GM12878 (cell line): ENCODE results near the gene CYB561A3. TPM values are rescaled to one million over a fixed set of nuclear protein-coding genes. Genes with fewer than 3 reads are reported as not detected.

Experiments used
- ATAC-seq: fragments of 200-7000 bp; cut with Tn5 transposase; 3 replicates; pipeline ENCODE4 v1.9.1; 2020; ENCODE audit warnings: mild to moderate bottlenecking, moderate library complexity
- BruUV-seq: library from RNA; stranded (reverse); fragments of 400-500 nt; replicated peaks from 2 replicates; lab custom pipeline; 2021; lab: Mats Ljungman, UMichigan
- CTCF ChIA-PET: fragments of 300-600 bp; sonication (Branson Sonifier 250); formaldehyde crosslinking; extraction: SDS; loops from one replicate; lab custom pipeline; 2021; ENCODE audit warnings: inconsistent platforms; lab: Yijun Ruan, JAX
- POLR2A ChIA-PET: fragments of 350-600 bp; formaldehyde crosslinking; extraction: SDS; loops from one replicate; lab custom pipeline; 2021; ENCODE audit warnings: inconsistent platforms; lab: Charles Lee
- RAD21 ChIA-PET: fragments of 300-600 bp; sonication (Branson Sonifier 250); formaldehyde crosslinking; loops from one replicate; lab custom pipeline; 2023; ENCODE audit warnings: antibody characterized with exemption; ENCODE audit not compliant: unreplicated experiment; lab: Charles Lee
- SMC1A ChIA-PET: fragments of 300-600 bp; sonication (Branson Sonifier 250); formaldehyde crosslinking; loops from one replicate; lab custom pipeline; 2023; ENCODE audit not compliant: unreplicated experiment, uncharacterized antibody; lab: Charles Lee
- DNase-seq: peaks from one replicate; pipeline ENCODE4 v3.0.0-alpha.2; 2011; ENCODE audit warnings: low read depth, low spot score
- FAIRE-seq: peaks from 3 replicates; lab custom pipeline; 2011; peaks lifted over from hg19 to GRCh38; lab: Jason Lieb, UNC
- H2AFZ ChIP-seq: 2 replicates; pipeline ENCODE4 v1.6.0; 2011; ENCODE audit warnings: low read depth, low read length, control low read depth; ENCODE audit not compliant: control insufficient read depth
- H3K27ac ChIP-seq: 2 replicates; pipeline ENCODE4 v1.5.1; 2011; ENCODE audit warnings: control low read depth; ENCODE audit not compliant: control insufficient read depth, insufficient read depth
- H3K27me3 ChIP-seq, 2 experiments: replicated peaks in 1 of 2; 2 replicates each; pipeline versions ENCODE4 v1.6.0 to v1.6.1; 2011; ENCODE audit warnings: low read length in 1 of 2; ENCODE audit not compliant: control insufficient read depth in 2 of 2, insufficient read depth in 2 of 2
- H3K36me3 ChIP-seq, 2 experiments: 2 replicates each; pipeline ENCODE4 v1.5.1; 2011; ENCODE audit warnings: low read length in 1 of 2; ENCODE audit not compliant: control insufficient read depth in 2 of 2, insufficient read depth in 2 of 2
- H3K4me1 ChIP-seq: 2 replicates; pipeline ENCODE4 v1.6.1; 2011; ENCODE audit warnings: mild to moderate bottlenecking, low read length, moderate library complexity, mixed read lengths; ENCODE audit not compliant: control insufficient read depth, insufficient read depth
- H3K4me2 ChIP-seq: 2 replicates; pipeline ENCODE4 v1.6.0; 2011; ENCODE audit warnings: control low read depth; ENCODE audit not compliant: control insufficient read depth, insufficient read depth
- H3K4me3 ChIP-seq: fragments of 200-600 bp; sonication (generic); 2 replicates; pipeline ENCODE4 v1.5.1; 2016
- H3K79me2 ChIP-seq: 2 replicates; pipeline ENCODE4 v1.6.0; 2011; ENCODE audit warnings: low read length; ENCODE audit not compliant: control insufficient read depth, insufficient read depth
- H3K9ac ChIP-seq: 2 replicates; pipeline ENCODE4 v1.8.0; 2011; ENCODE audit warnings: low read length, control low read depth, mixed read lengths; ENCODE audit not compliant: control insufficient read depth, insufficient read depth
- H3K9me3 ChIP-seq: replicated peaks from 3 replicates; pipeline ENCODE4 v1.5.1; 2011; ENCODE audit warnings: mild to moderate bottlenecking, low read length; ENCODE audit not compliant: control insufficient read depth, insufficient read depth
- H4K20me1 ChIP-seq: 2 replicates; pipeline ENCODE4 v1.6.0; 2011; ENCODE audit not compliant: control insufficient read depth, insufficient read depth
- ATF2 ChIP-seq: IDR thresholded peaks from 2 replicates; pipeline ENCODE4 v1.6.1; 2012; ENCODE audit warnings: low read length, inconsistent platforms
- BCL11A ChIP-seq: IDR thresholded peaks from 2 replicates; pipeline ENCODE4 v1.6.1; 2011; ENCODE audit warnings: low read depth, low read length
- BHLHE40 ChIP-seq, 2 experiments: fragments of 450-650 bp in 1 of 2; IDR thresholded peaks; 2 replicates each; pipeline ENCODE4 v1.6.1; 2011 to 2017; ENCODE audit warnings: low read depth in 2 of 2, borderline replicate concordance in 1 of 2, improper control_type of control experiment in 1 of 2, low read length in 1 of 2, mild to moderate bottlenecking in 1 of 2
- CHD4 ChIP-seq: fragments of 200-600 bp; sonication (generic); IDR thresholded peaks from 2 replicates; pipeline ENCODE4 v1.6.1; 2016; ENCODE audit warnings: mild to moderate bottlenecking
- DPF2 ChIP-seq: fragments of 450-650 bp; IDR thresholded peaks from 2 replicates; pipeline ENCODE4 v1.6.1; 2017; ENCODE audit warnings: mild to moderate bottlenecking
- E2F4 ChIP-seq: IDR thresholded peaks from 2 replicates; pipeline ENCODE4 v1.6.1; 2012; ENCODE audit warnings: low read depth, low read length, improper control_type of control experiment
- EGR1 ChIP-seq, 2 experiments: IDR thresholded peaks; 1 replicate in 1 of 2; 2 replicates in 1 of 2; pipeline ENCODE4 v1.6.1; 2011 to 2012; ENCODE audit warnings: low read depth in 2 of 2, low read length in 2 of 2, borderline replicate concordance in 1 of 2, mild to moderate bottlenecking in 1 of 2, moderate library complexity in 1 of 2
- ELK1 ChIP-seq: IDR thresholded peaks from 2 replicates; pipeline ENCODE4 v1.6.1; 2012; ENCODE audit warnings: low read depth, low read length, improper control_type of control experiment
- PAX5 ChIP-seq: IDR thresholded peaks from 2 replicates; pipeline ENCODE4 v1.6.1; 2011; ENCODE audit warnings: low read depth, low read length, borderline replicate concordance
- REST ChIP-seq: IDR thresholded peaks from 2 replicates; pipeline ENCODE4 v1.6.1; 2012; ENCODE audit warnings: mild to moderate bottlenecking, low read depth, low read length
- RUNX3 ChIP-seq: IDR thresholded peaks from 2 replicates; pipeline ENCODE4 v1.6.1; 2012; ENCODE audit warnings: low read length, inconsistent platforms
- WGBS: methylation state at CpG from one replicate; pipeline ENCODE4 v1.1.6; 2016; ENCODE audit warnings: low lambda C conversion rate; ENCODE audit not compliant: insufficient replicate concordance, insufficient coverage; ENCODE audit errors: missing lambda C conversion rate; 5-methylcytosine and 5-hydroxymethylcytosine counted together
- in situ Hi-C: fragments of 300-500 bp; cut with MboI; formaldehyde crosslinking; loops from 9 replicates; pipeline ENCODE4 v1.14.3; 2018; ENCODE audit warnings: mixed read lengths
- intact Hi-C: fragments of 100-400 bp; cut with micrococcal nuclease; formaldehyde crosslinking; loops from one replicate; pipeline ENCODE4 v1.14.2; 2022; ENCODE audit not compliant: unreplicated experiment
- polyA plus RNA-seq, 11 experiments: library from polyadenylated mRNA; depleted of rRNA in 4 of 11; unstranded in 6 of 11; stranded (reverse) in 5 of 11; fragments of >200 nt; fragmentation: Nextera tagmentation in 4 of 11; fragmentation: Illumina TruSeq in 1 of 11; extraction: Ambion mirVana in 4 of 11; extraction: Trizol in 1 of 11; gene quantifications; 1 replicate in 1 of 11; 2 replicates in 10 of 11; pipeline versions ENCODE4 v1.2.1 to v1.2.3, GENCODE V29; 2011 to 2016; ENCODE audit warnings: inconsistent platforms in 2 of 11, missing spikeins in 2 of 11, low read depth in 1 of 11
- total RNA-seq, 4 experiments: library from RNA; depleted of rRNA in 3 of 4; stranded (reverse); fragments of >200 nt in 3 of 4; fragmentation: Illumina TruSeq in 1 of 4; extraction: Trizol in 1 of 4; gene quantifications; 2 replicates each; pipeline versions ENCODE4 v1.2.1 to v1.2.3, GENCODE V29; 2013 to 2021

Gene CYB561A3
- total and polyA plus RNA-seq, 10 of the 15 experiments (the other 5 are each of a cell fraction or from before 2014, with no cell fraction given): 40.1 to 169 (median 74.4) TPM

GRCh38 chr11:61357894-61358239 lies 3.8 kb downstream of the CYB561A3 start:
- Histone ChIP-seq H3K79me2 (peaks cover 44% of the 10 kb centered on the region), H3K9me3 (no peaks in the 10 kb centered on the region), H3K36me3 (peaks cover 3 to 15% of the 10 kb centered on the region in 2 experiments; a peak in 3 of 4 replicates), H2AFZ (peak overlapping the region; percentile 16; the same call in 1 of the 2 replicates), H3K4me3 (peak overlapping the region; percentile 54), H3K4me2 (peak overlapping the region; percentile 97), H3K4me1 (peaks cover 34% of the 10 kb centered on the region), H3K27me3 (no peaks in the 10 kb centered on the region), H4K20me1 (no peaks in the 10 kb centered on the region), H3K27ac (peak overlapping the region; percentile 92), H3K9ac (peak overlapping the region; percentile 59)
- ChIA-PET CTCF (interaction anchor here (1.0 to 23.9 kb wide), 6 partner anchors 8 to 34 kb away, joined by 3 to 387 read pairs (median 8); partner anchors contain the start of gene TMEM216), POLR2A (interaction anchor here (1.0 to 8.7 kb wide), 7 partner anchors 11 to 197 kb away, joined by 4 to 111 read pairs (median 7); partner anchors contain the start of genes DDB1, TKFC, TMEM216 and VPS37C), RAD21 (interaction anchor here (1.3 to 13.0 kb wide), 5 partner anchors 11 to 297 kb away, joined by 4 to 172 read pairs (median 42); partner anchors contain the start of genes CPSF7, DDB1, SDHAF2 and TKFC), SMC1A (interaction anchor here (0.8 to 12.8 kb wide), 5 partner anchors 12 to 375 kb away, joined by 3 to 243 read pairs (median 84); partner anchors contain the start of genes DDB1 and TKFC)
- BruUV-seq: no TSS peak
- intact Hi-C loops: loop anchor here (2.0 kb wide), 2 partner anchors 21 to 27 kb away; no protein-coding TSS in a partner anchor
- DNase-seq (no peak), ATAC-seq (no peak), FAIRE-seq (no peak)
- in situ Hi-C loops: no loop called here
- WGBS: 2% methylated on average over 6 of the region's 6 CpGs
- TF ChIP-seq EGR1 (IDR thresholded peaks at IDR 0.05; ENCODE audit: borderline replicate concordance in 1 of 2, low read depth in 2 of 2, low read length in 2 of 2) (peak in 1 of 2 experiments; percentile 67; a peak in 1 of 3 replicates), BCL11A (0 out of 2 replicates have a peak, but pooled peaks have one; percentile 25), ATF2 (no peak), RUNX3 (peak; percentile 79), DPF2 (no peak), CHD4 (0 out of 2 replicates have a peak, but pooled peaks have one; percentile 11), REST (no peak), ELK1 (no peak), E2F4 (no peak), BHLHE40 (IDR thresholded peaks at IDR 0.05; ENCODE audit: borderline replicate concordance in 1 of 2, low read depth in 2 of 2, low read length in 1 of 2) (peak in 1 of 2 experiments; percentile 14; a peak in 1 of 4 replicates), PAX5 (peak; percentile 29; the same call in 1 of the 2 replicates)
